ENCODE results near the gene CPXM2.

Gene CPXM2

GRCh38 chr10:123766012-123766411, 125.6 kb downstream of the CPXM2 start:
- FAIRE-seq: no peak
- no peak for TF ChIP-seq POLR2A (IDR thresholded peaks at IDR 0.05; ENCODE audit: low read depth, low read length)
- no peak for TF ChIP-seq POU2F2 (IDR thresholded peaks at IDR 0.05; ENCODE audit: low read depth, low read length)
- no peak for TF ChIP-seq PAX5 (IDR thresholded peaks at IDR 0.05; ENCODE audit: insufficient read depth, low read length, severe bottlenecking)
- no peak for TF ChIP-seq TAF1 (IDR thresholded peaks at IDR 0.05; ENCODE audit: low read depth, low read length)
- TF ChIP-seq SPI1 (IDR thresholded peaks at IDR 0.05; ENCODE audit: low read depth, low read length): no peak
- TF ChIP-seq POLR2AphosphoS5 (IDR thresholded peaks at IDR 0.05; ENCODE audit: low read depth, low read length): no peak
- no peak for DNase-seq (ENCODE audit: insufficient read length, low spot score)

- FAIRE-seq (no peak), DNase-seq (ENCODE audit: insufficient read length, low spot score) (no peak)
- TF ChIP-seq POLR2AphosphoS5 (IDR thresholded peaks at IDR 0.05; ENCODE audit: low read depth, low read length) (no peak), PAX5 (IDR thresholded peaks at IDR 0.05; ENCODE audit: insufficient read depth, low read length, severe bottlenecking) (no peak), POLR2A (IDR thresholded peaks at IDR 0.05; ENCODE audit: low read depth, low read length) (no peak), SPI1 (IDR thresholded peaks at IDR 0.05; ENCODE audit: low read depth, low read length) (no peak), TAF1 (IDR thresholded peaks at IDR 0.05; ENCODE audit: low read depth, low read length) (no peak), POU2F2 (IDR thresholded peaks at IDR 0.05; ENCODE audit: low read depth, low read length) (no peak)
Measured at GRCh38 chr10:123761666-123762230, 129.9 kb downstream of the CPXM2 start.

GRCh38 chr10:123761038-123761428, 130.6 kb downstream of the CPXM2 start:
- DNase-seq (ENCODE audit: insufficient read length, low spot score) (no peak), FAIRE-seq (no peak)
- TF ChIP-seq POLR2AphosphoS5 (IDR thresholded peaks at IDR 0.05; ENCODE audit: low read depth, low read length) (no peak), PAX5 (IDR thresholded peaks at IDR 0.05; ENCODE audit: insufficient read depth, low read length, severe bottlenecking) (no peak), SPI1 (IDR thresholded peaks at IDR 0.05; ENCODE audit: low read depth, low read length) (no peak), POLR2A (IDR thresholded peaks at IDR 0.05; ENCODE audit: low read depth, low read length) (no peak), POU2F2 (IDR thresholded peaks at IDR 0.05; ENCODE audit: low read depth, low read length) (no peak), TAF1 (IDR thresholded peaks at IDR 0.05; ENCODE audit: low read depth, low read length) (no peak)

- no peak for TF ChIP-seq POU2F2 (IDR thresholded peaks at IDR 0.05; ENCODE audit: low read depth, low read length)
- no peak for TF ChIP-seq POLR2AphosphoS5 (IDR thresholded peaks at IDR 0.05; ENCODE audit: low read depth, low read length)
- no peak for TF ChIP-seq SPI1 (IDR thresholded peaks at IDR 0.05; ENCODE audit: low read depth, low read length)
- no peak for TF ChIP-seq TAF1 (IDR thresholded peaks at IDR 0.05; ENCODE audit: low read depth, low read length)
- no peak for TF ChIP-seq PAX5 (IDR thresholded peaks at IDR 0.05; ENCODE audit: insufficient read depth, low read length, severe bottlenecking)
- no peak for TF ChIP-seq POLR2A (IDR thresholded peaks at IDR 0.05; ENCODE audit: low read depth, low read length)
- FAIRE-seq (no peak), DNase-seq (ENCODE audit: insufficient read length, low spot score) (no peak)
Measured at GRCh38 chr10:123760356-123761037, 131.1 kb downstream of the CPXM2 start.

- TF ChIP-seq POLR2AphosphoS5 (IDR thresholded peaks at IDR 0.05; ENCODE audit: low read depth, low read length): no peak
- no peak for TF ChIP-seq POU2F2 (IDR thresholded peaks at IDR 0.05; ENCODE audit: low read depth, low read length)
- TF ChIP-seq PAX5 (IDR thresholded peaks at IDR 0.05; ENCODE audit: insufficient read depth, low read length, severe bottlenecking): no peak
- TF ChIP-seq SPI1 (IDR thresholded peaks at IDR 0.05; ENCODE audit: low read depth, low read length): no peak
- no peak for TF ChIP-seq POLR2A (IDR thresholded peaks at IDR 0.05; ENCODE audit: low read depth, low read length)
- TF ChIP-seq TAF1 (IDR thresholded peaks at IDR 0.05; ENCODE audit: low read depth, low read length): no peak
- no peak for DNase-seq (ENCODE audit: insufficient read length, low spot score)
- no peak for FAIRE-seq
Measured at GRCh38 chr10:123759501-123760031, 132.0 kb downstream of the CPXM2 start.

GRCh38 chr10:123759041-123759440, 132.6 kb downstream of the CPXM2 start:
- DNase-seq (ENCODE audit: insufficient read length, low spot score): no peak
- no peak for FAIRE-seq
- TF ChIP-seq PAX5 (IDR thresholded peaks at IDR 0.05; ENCODE audit: insufficient read depth, low read length, severe bottlenecking): no peak
- TF ChIP-seq POLR2AphosphoS5 (IDR thresholded peaks at IDR 0.05; ENCODE audit: low read depth, low read length): no peak
- TF ChIP-seq TAF1 (IDR thresholded peaks at IDR 0.05; ENCODE audit: low read depth, low read length): no peak
- no peak for TF ChIP-seq POLR2A (IDR thresholded peaks at IDR 0.05; ENCODE audit: low read depth, low read length)
- TF ChIP-seq POU2F2 (IDR thresholded peaks at IDR 0.05; ENCODE audit: low read depth, low read length): no peak
- TF ChIP-seq SPI1 (IDR thresholded peaks at IDR 0.05; ENCODE audit: low read depth, low read length): no peak

- FAIRE-seq (no peak), DNase-seq (ENCODE audit: insufficient read length, low spot score) (no peak)
- TF ChIP-seq TAF1 (IDR thresholded peaks at IDR 0.05; ENCODE audit: low read depth, low read length) (no peak), POU2F2 (IDR thresholded peaks at IDR 0.05; ENCODE audit: low read depth, low read length) (no peak), POLR2AphosphoS5 (IDR thresholded peaks at IDR 0.05; ENCODE audit: low read depth, low read length) (no peak), PAX5 (IDR thresholded peaks at IDR 0.05; ENCODE audit: insufficient read depth, low read length, severe bottlenecking) (no peak), POLR2A (IDR thresholded peaks at IDR 0.05; ENCODE audit: low read depth, low read length) (no peak), SPI1 (IDR thresholded peaks at IDR 0.05; ENCODE audit: low read depth, low read length) (no peak)
Measured at GRCh38 chr10:123757853-123758252, 133.8 kb downstream of the CPXM2 start.

- TF ChIP-seq TAF1 (IDR thresholded peaks at IDR 0.05; ENCODE audit: low read depth, low read length) (no peak), POLR2AphosphoS5 (IDR thresholded peaks at IDR 0.05; ENCODE audit: low read depth, low read length) (no peak), PAX5 (IDR thresholded peaks at IDR 0.05; ENCODE audit: insufficient read depth, low read length, severe bottlenecking) (no peak), POLR2A (IDR thresholded peaks at IDR 0.05; ENCODE audit: low read depth, low read length) (no peak), SPI1 (IDR thresholded peaks at IDR 0.05; ENCODE audit: low read depth, low read length) (no peak), POU2F2 (IDR thresholded peaks at IDR 0.05; ENCODE audit: low read depth, low read length) (no peak)
- DNase-seq (ENCODE audit: insufficient read length, low spot score) (no peak), FAIRE-seq (no peak)
Measured at GRCh38 chr10:123755061-123755460, 136.5 kb downstream of the CPXM2 start.

- no peak for DNase-seq (ENCODE audit: insufficient read length, low spot score)
- FAIRE-seq: no peak
Measured at GRCh38 chr10:123754123-123754522, 137.5 kb downstream of the CPXM2 start.

More at GRCh38 chr10:123754123-123754522, 137.5 kb downstream of the CPXM2 start:
- TF ChIP-seq PAX5 (IDR thresholded peaks at IDR 0.05; ENCODE audit: insufficient read depth, low read length, severe bottlenecking): no peak
- TF ChIP-seq POLR2AphosphoS5 (IDR thresholded peaks at IDR 0.05; ENCODE audit: low read depth, low read length): no peak
